NCI-H2196 treated with DMSO at 0.1 percent for 48 hours (cell line): ENCODE measurements around the gene PAK6.

Experiments used
- DNase-seq: peaks from one replicate; lab custom pipeline; 2025; ENCODE audit not compliant: unreplicated experiment; lab: John Stamatoyannopoulos, UW

Gene PAK6

DNA sequence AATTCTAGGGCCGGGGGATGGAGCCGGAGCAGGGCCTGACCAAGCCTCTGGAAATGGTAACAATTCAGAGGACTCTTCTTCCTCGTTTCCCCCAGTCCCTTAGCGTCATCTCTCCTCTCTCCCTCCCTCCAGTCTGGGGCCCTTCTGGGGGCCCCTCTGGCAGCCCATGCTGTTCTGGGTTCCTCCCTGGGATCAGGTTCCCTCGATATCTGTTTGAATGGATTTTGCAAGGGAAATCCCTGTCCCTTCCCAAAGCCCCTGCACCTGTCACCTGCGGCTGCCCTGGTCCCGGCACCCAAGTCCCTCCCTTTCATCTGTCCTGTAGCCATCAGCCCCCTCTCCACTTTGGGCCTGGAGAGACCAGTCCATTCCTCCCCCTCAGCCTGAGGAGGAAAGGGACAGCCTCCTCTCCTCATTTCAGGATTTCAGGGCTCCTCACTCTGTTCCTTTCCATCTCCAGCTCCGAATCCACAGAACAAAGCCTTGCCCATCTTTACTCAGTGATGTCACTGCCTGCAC is 70.5 kb downstream of the PAK6 start:
- no peak for DNase-seq

DNA sequence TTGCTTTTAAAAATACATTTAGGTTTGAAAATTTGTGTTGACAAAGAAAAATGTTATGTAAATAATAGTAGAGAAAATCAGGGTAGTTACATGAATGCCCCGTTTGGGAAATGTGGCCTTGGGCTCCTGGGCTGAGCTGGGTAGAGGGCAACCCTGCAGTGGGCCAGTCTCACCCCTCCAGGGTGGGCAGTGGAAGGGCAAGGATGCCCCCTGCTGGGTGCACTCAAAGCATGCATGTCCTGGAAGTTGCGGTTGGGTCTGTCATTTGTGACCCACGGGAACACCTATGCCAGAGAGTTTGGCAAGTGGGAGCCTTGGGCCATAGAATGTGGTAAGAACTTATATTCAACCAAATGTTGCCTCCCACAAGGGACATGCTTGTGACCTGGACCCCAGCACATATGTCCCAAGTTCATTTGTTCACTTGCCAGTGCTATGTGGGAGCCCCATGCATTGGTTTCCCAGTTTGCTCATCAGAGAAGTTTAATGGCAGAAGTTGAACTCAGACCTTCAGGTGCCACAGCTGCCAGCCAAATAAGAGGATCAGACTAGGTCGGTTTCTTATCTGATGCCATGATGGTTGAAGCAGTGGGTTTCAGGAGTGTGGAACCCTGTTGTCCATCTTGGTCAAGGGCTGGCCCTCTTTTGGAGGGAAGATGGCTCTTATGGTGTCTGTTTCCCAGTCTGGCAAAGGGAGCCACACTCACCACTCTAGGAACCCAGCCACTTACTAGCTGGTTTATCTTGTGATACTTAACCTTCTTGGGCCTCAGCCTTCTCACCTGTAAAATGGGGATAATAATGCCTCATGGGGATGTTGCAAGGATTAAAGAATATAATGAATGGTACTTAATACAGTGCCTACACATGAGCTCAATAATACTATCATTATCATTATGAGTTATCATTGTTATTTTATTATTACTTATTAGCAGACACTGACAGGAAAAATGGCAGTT is 71.4 kb downstream of the PAK6 start:
- no peak for DNase-seq

DNA sequence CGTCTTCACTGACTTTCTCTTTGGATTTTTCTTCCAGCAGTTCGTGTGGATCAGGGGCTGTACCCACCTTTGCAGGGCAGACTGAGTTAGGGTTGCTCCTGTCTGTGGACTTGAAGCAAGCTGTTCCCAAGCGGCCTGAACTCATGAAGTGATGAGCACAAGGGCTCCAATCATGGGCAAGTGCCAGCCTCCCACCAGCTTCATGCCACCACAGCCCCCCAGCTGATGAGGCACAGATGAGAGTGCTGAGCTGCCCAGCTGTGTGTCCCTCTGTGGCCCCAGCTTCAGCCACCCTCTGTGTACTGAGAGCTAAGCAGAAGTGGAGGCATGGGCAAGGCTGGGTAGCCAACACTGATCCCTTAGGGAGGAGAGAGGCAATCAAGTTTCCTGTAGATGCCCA is 72.1 kb downstream of the PAK6 start:
- no peak for DNase-seq

DNA sequence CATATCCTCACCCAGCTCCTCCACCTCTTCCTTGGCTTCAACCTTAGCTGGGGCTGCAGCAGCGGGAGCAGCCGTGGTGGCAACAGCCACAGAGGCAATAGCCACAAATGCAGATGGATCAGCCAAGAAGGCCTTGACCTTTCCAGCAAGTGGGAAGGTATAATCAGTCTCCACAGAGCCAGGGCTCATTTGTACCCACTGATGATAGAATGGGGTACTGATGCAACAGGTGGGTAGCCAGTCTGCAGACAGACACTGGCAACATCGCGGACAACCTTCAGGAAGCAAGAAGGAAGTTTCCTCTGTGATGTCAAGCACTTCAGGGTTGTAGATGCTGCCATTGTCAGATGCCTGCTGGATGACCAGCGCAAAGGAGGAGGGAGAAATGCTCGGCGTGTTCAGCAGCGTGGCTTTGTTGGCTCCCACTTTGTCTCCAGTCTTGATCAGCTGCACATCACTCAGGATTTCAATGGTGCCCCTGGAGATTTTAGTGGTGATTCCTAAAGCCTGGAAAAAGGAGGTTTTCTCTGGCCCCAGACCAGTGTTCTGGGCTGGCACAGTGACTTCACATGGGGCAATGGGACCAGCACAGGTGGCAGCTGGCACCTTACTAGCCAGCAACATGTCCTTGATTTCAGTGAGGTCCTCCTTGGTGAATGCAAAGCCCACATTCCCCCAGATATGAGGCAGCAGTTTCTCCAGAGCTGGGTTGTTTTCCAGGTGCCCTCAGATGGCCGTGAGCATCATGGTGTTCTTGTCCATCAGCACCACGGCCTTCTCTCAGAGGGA is 73.7 kb downstream of the PAK6 start:
- DNase-seq, result no peak

DNA sequence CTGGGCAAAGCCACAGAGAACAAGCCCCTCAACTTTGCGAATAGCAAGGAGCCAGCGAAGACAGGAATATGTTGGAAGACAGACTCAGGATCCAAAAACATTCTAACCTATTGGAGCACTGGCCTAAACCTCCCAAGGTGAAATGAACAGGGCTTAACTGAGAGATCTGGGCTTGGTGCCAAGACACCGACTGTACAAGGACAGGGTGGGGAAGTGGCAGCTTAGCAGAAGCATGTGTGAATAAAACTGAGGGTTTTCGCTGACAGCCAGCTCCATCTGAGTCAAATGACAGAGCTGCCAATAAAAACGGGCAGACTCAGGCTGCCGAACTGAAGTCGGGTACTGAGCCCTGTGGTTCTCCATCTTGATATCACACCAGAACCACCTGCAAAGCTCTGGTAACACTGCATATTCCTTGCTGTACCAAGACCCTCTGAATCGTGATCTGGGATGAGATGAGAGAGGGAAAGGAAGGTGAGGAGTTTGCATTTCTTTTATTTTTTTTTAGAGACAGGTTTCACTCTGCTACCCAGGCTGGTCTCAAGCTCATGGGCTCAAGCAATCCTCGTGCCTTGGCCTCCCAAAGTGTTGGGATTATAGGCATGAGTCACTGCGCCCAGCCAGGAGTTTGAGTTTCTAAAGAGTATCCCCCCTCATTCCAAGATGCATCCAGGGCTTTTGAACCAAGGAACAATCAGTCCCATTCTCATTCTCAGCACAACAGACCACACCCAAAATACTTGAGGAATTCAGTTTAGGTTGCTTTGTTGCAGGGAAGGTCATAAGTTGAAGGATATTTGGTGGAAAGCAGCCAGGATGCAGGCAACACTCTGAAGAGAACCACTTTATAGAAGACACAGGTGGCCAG is 74.9 kb downstream of the PAK6 start:
- DNase-seq, result no peak

DNA sequence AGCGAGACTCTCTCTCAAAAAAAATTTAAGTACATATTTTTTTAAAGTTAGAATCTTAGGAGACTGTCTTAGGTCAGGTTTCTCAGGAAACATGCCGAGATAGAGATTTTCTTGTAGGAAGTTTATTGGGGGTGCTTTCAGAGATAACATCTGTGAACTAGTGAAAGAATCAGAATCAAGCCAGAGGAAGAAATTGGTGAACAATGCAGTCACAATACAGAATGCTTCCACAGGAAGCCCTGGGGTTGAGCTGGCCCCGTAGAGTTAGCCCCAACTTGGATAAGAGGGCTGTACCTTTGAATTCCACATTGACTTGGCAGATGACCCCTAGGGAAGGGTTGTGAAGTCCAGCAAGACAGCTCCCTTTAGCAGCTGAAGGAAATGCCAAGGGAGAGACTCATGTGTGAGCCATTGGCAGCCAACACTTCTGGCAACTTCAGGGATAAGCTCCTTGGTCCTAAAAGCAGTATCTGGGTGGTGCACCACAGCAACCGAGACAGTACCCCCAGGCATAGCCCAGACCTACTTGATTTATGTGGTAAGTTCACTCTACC is 75.9 kb downstream of the PAK6 start:
- no peak for DNase-seq

DNA sequence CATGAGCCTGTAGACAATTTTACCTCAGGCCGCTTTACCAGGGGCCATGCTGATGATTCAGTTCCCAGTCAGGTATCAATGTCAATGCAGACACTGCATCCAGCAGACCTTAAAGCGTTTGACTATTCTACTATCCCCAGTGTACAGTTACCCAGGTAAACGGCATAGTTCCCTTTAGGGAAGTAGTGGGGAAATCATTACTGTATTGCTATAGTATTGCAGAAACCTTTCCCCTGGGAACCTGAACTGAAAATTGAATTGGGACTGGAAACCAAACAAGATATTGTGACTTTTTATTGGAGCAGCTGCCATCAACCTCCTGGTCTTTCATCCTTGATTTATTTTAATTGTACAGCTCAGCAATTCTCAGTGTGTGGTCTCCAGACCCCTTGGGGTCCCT is 78.1 kb downstream of the PAK6 start:
- DNase-seq, result no peak

DNA sequence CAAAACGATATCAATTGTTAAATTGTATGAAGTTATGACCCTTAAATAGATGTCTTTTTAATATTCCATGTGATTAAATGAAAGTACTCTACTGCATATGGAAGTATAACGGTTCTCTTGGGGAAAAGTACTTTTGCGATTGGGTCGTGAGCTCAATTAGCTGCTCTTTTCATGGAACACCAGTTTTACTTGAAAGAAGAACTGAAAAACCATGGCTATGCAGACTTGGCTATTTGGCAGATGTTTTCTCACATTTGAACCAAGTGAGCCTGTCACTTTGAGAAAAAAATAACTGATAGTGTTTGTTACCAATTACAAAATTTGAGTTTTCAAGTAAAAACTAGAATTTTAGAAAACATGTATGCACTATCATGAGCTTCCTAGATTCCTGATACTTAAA is 78.7 kb downstream of the PAK6 start:
- DNase-seq, result no peak

DNA sequence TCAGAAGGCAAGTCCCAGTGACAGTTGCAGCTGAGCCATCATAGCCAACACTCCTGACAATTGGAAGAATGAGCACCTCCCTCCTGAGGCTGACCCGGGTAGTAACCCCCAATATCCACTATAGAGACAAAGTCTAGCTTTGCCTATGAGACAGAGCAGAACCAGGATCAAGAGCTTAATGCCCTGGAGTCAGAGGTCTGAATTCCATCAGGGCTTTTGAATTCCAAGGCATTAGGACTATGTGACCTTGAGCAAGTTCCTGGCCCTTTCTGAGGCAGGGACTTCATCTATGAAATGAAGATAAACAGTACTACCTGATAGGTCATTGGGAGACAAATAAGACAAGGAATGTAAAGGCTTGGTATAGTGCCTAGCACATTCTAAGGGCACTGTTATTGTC is 81.5 kb downstream of the PAK6 start:
- no peak for DNase-seq

DNA sequence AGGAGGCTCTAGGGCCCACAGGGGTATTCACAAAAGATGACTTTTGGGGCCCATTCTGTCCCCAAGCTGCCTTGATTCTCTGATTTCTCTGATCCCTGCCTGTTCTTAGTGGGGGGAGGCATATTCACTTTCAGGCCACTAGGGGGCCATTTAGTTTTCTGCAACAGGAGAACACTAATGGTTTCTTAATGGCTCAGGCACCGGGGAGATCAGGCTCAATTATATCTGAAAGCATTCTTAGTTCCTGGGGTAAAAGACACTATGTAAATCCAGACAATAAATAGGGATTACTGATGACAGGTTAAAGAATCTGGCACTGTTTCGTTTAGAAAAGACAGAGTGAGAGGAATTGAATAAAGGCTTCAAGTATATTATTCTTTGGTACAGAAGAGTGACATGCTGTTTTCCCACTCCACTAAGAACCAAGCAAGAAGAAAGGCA is 82.1 kb downstream of the PAK6 start:
- no peak for DNase-seq

DNA sequence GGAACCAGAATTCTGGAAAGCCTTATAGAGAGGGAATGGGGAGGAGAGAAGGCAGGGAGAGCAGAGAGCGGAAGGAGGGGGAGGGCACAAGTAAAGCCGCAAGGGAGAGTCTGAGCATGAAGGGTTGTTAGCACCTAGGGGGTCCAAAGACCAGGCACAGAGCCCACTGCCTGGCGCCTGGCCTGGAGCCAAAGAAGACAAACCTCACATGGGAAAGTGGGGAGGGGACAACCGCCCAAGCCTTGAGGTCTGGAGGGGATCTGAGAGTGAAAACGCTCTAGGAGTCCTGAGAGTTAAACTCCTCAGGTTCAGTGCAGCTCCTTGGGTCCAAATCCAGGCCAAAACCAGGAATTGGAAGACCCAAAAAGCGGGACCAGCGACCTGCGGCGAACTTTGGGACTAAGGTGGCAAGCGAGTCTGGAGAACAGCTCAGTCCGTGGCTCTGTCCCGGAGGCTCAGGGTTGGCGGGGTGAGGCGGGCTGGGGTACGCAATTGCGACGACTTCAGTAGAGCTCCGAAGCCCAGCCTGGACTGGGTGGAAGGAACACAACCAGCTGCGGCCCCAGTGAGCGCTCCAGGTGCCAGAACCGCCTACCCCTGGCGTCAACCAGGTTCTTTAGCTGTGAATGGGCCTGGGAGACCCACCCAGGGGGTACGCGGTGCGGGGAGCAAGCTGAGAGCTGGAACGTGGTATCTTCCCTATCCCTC is 83.8 kb downstream of the PAK6 start:
- no peak for DNase-seq

DNA sequence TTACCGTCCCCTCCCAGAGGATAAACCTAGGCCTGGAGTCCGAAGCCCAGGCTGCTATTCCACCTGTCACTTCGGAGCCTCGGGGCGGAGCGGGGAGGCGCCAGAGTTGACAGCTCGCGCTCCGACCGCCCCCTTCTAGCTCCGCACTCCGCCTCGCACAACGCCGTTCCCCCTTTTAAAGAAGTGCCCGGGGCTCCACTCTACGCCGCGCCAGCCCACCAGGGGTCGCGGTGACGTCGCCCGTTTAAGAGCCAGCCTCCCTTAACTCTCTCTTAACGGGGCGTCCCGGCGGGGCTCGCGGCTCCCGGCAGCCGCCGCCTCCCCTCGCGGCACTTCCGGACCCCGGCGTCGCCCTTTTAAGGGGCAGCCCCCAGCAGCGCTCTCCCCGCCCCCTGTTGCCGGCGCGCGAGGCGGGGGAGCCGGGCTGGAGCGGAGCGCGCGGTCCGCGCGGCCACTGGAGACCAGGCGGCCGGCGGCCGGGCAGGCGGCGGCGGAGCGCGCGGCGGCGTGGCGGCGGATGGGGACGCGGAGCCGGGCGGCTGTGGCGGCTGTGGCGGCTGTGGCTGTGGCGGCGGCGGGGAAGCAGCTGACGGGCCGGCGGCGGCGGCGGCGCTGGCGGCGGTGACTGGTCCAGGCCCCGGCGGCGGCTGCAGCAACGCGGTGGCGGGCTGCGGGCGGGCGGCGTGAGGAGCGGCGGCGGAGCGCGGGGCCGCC is 84.5 kb downstream of the PAK6 start, which contains the start of gene INAFM2:
Gene INAFM2, plus strand, starts transcription at position 454 of the 714 bp plus-strand sequence. CDS start 364 bp downstream, outside the sequence.
- DNase-seq, result peak; percentile 47

DNA sequence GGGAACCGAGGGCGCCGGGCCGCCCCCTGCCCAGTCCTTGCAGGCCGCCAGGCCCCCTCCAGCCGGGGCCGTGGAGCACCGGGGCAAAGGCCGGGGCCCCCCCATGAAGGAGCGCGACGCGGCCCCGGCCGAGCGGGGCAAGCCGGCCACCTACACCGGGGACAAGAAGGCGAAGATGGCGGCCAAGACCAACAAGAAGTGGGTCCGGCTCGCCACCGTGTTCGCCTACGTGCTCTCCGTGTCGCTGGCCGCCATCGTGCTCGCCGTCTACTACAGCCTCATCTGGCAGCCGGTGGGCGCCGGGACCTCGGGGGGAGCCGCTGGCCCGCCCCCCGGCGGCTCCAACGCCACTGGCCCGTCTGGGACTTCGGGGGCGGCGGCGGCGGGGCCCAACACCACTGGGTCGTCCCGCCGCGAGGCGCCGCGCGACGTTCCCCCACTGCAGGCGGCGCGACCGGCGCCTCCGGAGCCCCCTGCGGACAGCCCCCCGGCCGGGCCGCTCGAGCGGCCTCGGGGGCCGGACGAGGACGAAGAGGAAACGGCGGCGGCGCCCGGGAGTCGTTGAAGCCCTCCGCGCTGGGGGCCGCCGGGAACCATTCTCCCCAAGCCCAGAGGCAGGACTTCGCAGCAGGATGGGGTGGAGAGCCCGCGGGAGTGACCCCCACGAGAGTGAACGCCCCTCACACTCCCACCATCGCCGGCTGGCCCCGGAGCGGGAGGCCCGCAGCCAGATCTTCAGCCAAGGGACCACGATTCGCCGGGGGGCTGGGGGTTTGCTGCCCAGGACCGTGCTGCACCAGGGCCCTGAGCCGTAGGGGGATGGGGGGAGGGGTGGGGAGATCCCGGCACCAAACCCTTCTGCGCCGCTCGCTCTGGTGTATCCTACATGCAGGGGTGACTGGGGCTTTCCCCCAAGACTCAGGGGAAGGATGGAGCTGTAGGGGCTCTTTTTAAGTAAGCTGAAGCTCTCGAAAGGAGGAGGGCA is 85.4 kb downstream of the PAK6 start:
- no peak for DNase-seq

DNA sequence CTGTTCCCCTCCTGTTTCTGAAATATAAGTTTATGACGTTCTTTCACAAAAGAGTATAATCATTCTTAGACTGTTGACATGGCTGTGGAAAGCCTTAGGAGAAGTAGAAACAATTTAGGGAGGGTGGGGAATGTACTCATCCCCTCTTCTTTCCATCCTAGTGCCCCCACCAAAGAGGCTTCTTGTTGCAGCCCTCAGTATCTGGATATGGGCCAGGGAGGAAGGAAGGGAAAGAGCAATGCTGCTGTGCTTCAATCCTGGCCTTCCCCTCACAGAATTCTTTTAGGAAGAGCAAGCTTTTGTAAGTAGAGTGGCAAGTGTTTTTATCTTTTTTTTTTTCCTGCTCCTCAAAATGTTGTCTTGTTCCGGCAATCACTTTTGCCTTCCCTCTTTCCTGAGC is 86.3 kb downstream of the PAK6 start:
- no peak for DNase-seq

DNA sequence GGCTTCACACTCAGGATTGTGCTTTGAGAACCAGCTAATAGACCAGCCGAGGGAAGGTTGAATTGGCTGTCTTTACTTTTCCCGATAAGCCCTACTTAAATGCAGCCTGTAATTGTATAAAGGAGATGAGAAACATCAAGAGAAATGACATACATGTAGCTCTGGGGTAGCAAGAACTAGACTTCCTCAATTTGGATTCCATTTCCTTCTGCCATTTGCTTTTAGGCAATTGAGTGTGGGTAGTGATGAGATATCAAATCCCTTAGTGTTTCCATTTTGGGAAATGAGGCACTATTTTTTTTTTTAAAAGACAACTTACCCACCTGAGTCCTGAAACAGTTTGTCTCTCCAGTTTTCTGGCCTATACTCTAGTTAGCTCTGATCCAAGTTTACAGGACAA is 86.8 kb downstream of the PAK6 start:
- DNase-seq, result no peak
